ENCODE data around the gene URM1.

- TF ChIP-seq CTCF (IDR thresholded peaks at IDR 0.05; ENCODE audit: poor library complexity, severe bottlenecking), result no peak
- no peak for TF ChIP-seq EZH2 (IDR thresholded peaks at IDR 0.05; ENCODE audit: borderline replicate concordance, insufficient read depth, low read length, poor library complexity, severe bottlenecking)
- TF ChIP-seq REST (IDR thresholded peaks at IDR 0.05; ENCODE audit: borderline replicate concordance), result no peak
- TF ChIP-seq SMC3 (conservative IDR thresholded peaks at IDR 0.05; ENCODE audit: poor library complexity), result no peak
- no peak for TF ChIP-seq POLR2AphosphoS5 (IDR thresholded peaks at IDR 0.05)
- no peak for TF ChIP-seq EP300 (conservative IDR thresholded peaks at IDR 0.05; ENCODE audit: poor library complexity, severe bottlenecking)
- TF ChIP-seq TAF1 (IDR thresholded peaks at IDR 0.05; ENCODE audit: low read depth), result no peak
- no peak for TF ChIP-seq MXI1 (conservative IDR thresholded peaks at IDR 0.05; ENCODE audit: poor library complexity, severe bottlenecking)
Observed at GRCh38 chr9:128372188-128372641, 1.0 kb downstream of the URM1 start.
